ENCODE data around the gene ACVR1.

ACVR1 gene

GRCh38 chr2:157876066-157876785 is at the start of gene ACVR1:
TSS of gene ACVR1 (minus strand) at chr2:157876330. CDS start at chr2:157799493, 76,837 bp downstream.
- DNase-seq (ENCODE audit: low spot score): peak; percentile 92

GRCh38 chr2:157925071-157925470 is 48.9 kb upstream of the ACVR1 start:
- DNase-seq (ENCODE audit: low spot score): no peak

DNA sequence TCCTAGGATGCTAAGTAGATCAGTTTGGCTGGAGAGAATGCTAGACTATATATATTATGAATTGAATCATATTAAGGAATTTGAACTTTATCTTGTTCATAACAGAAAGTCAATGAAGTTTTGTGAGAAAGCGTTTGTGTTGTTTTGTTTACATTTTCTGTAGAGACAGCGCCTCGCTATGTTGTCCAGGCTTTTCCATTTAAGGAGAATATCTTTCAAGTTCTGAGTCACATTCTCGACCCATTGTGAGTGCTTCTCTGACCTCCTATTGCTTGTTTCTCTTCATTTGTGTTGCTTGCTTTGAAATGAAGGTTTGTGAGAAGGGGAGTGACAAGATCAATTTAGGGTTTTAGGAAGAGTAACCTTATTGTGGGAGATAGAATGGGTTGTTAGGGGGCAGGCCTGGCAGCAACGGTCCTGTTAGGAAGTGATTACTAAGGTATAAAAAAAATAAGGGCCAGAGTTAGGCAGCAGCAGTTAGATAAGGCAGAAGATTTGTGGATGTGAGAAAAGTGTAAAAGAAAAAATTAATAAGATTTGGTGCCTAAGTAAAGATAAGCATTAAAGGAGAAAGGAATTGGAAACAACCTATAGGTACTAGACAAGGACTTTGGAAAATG is 47.6 kb upstream of the ACVR1 start:
- DNase-seq (ENCODE audit: low spot score): no peak

- no peak for DNase-seq (ENCODE audit: low spot score)
Observed at GRCh38 chr2:157922815-157923214, 46.7 kb upstream of the ACVR1 start.

DNA sequence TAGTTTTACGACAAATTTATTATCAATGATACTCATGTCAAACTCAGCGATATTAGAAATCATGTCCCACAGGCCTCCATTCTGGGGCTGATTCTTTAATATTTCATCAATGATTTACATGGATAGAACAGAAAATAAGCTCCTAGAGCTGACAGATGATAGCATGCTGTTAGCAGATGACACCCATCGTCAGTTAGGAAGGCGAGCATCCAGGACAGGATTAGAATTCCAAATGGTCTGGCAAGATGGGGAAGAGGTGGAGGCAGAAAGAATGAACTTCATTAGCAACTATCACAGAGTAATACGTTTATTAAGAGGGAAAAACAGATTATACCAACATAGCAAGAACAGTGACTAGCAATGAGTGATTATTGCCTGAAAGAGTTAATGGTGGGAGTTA is 46.2 kb upstream of the ACVR1 start:
- DNase-seq (ENCODE audit: low spot score): no peak

DNA sequence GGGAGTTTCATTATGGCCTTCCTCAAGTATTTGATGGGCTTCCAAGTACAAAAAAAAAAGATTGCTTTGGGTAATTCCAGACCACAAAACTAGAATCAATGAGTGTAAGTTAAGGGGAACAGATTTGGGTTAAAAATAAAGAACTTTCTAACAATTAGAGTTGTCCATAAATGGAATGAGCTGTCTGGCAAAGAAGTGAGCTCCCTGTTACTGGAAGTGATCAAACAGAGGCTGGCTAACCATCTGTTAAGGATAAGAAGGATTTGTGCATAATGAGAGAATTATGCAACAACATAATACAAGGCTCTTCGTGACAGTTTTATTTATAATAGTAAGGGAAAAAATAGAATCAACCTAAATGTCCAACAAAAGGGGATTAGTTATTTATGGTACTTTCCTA is 44.6 kb upstream of the ACVR1 start:
- no peak for DNase-seq (ENCODE audit: low spot score)

DNA sequence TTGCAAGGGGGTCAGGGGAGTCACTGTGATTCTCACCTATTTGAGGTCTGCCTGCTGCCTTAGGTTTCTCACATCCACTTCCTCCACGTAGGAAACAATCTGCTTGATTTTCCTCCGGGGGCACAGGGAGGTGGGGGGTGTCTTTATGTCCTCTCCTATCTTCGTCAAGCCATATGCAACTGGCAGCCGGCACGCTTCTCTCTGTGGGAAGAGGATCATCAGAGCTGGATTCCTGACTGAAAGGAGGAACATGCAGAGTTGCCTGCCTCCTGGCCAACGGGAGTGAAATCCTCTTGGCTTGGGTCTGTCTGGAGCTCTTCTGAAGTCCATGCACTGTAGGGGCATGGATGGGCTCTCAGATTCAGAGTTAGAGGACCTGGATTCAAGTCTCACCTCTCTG is 43.1 kb upstream of the ACVR1 start:
- DNase-seq (ENCODE audit: low spot score): no peak

- DNase-seq (ENCODE audit: low spot score): no peak
Observed at GRCh38 chr2:157918319-157918718, 42.2 kb upstream of the ACVR1 start.

- DNase-seq (ENCODE audit: low spot score): no peak
Observed at GRCh38 chr2:157911750-157912149, 35.6 kb upstream of the ACVR1 start.

GRCh38 chr2:157911246-157911645 is 35.1 kb upstream of the ACVR1 start:
- DNase-seq (ENCODE audit: low spot score): no peak

GRCh38 chr2:157905092-157905491 is 29.0 kb upstream of the ACVR1 start:
- no peak for DNase-seq (ENCODE audit: low spot score)

GRCh38 chr2:157903626-157904025 is 27.5 kb upstream of the ACVR1 start:
- no peak for DNase-seq (ENCODE audit: low spot score)

DNA sequence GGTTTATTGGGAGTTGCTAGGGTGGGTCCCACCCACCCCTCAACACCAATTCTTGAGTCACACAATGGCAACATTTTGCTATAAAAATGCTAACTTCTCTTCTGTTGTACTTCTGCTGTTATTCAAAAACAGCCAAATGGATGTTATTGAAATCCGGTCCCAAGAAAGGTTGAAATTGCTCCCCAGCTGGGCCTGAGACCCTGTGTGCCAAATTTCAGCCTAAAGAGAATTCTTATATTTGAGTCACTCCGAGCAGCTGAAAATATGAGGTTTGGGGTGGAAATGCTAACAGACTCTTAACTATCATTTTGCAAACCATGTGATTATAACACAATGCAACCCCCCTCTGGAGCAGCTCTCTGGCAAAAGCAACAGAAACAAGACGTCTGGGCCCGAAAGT is 27.0 kb upstream of the ACVR1 start:
- DNase-seq (ENCODE audit: low spot score): no peak

DNA sequence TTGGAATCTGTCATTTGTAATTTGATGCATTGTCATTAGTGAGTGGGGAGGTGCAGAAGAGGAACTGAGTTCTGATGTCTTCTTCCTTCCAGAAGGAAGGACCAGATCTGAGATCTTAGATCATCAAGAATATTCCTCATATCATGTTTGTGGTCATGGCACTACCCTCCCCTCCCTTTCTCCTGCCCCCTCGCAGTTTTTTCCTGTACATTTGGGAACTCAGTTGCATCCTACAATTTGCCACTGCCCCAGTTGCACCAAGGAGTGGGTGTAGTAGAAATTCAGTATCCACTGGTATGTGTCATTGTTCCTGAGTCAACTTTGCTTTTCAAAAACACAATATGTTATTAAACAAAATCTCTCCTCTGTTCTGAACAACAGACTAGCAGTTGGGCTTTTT is 26.6 kb upstream of the ACVR1 start:
- DNase-seq (ENCODE audit: low spot score): no peak

GRCh38 chr2:157901325-157901724 is 25.2 kb upstream of the ACVR1 start:
- no peak for DNase-seq (ENCODE audit: low spot score)

- DNase-seq (ENCODE audit: low spot score): no peak
Observed at GRCh38 chr2:157900684-157901083, 24.6 kb upstream of the ACVR1 start.

- DNase-seq (ENCODE audit: low spot score): no peak
Observed at GRCh38 chr2:157900203-157900602, 24.1 kb upstream of the ACVR1 start.

DNA sequence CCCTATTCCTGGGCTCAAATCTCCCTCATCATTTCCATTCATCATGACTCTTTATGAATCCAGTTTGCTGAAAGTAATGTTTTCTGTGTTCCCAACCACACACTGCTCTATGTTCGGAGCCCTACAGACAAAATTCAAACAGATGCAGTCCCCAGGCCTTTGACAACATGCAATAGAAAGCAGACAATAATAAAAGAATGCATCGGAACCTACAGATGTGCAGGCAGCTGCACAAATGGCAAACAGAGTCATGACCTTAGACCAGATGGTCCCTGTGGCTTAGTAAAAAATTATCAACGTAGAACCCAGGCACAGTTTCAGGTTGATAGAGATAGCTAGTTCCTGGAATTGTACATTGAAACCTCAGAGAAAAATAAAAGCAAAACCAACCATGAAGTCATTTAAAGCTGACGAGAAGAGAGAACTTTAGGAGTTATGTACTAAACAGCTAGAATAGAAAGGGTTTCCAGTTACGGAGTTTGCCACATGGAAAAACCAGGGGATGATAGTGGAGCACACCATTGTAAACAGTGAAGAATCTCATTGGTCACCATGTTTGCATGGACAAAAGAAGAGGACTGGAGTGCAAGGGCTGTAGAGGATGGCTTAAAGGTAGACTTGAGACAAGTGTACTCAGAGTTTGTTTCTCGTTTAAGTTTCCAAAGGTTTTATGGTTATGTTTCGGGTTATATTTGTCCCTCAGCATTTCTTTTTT is 23.2 kb upstream of the ACVR1 start:
- DNase-seq (ENCODE audit: low spot score): no peak

GRCh38 chr2:157898591-157898996 is 22.5 kb upstream of the ACVR1 start:
- DNase-seq (ENCODE audit: low spot score): no peak

- DNase-seq (ENCODE audit: low spot score): no peak
Observed at GRCh38 chr2:157897106-157897971, 21.2 kb upstream of the ACVR1 start.

DNA sequence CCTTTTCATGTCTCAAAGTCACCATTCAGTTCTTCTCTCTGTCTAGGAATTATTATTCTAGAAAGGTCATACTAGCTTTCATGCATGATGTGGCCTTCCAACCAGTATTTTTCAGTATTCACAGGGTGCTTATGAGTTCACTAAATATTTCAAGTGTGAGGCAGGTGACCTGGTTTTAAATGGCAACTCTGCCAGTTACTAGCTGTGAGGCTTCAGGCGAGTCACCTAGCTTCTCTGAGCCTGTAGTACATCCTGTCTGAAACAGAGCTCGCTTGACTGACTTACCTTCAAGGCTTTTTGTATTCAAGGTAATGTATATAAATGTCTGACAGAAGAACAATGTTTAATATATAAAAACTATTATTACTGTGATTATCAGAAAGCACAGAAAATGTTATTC is 19.4 kb upstream of the ACVR1 start:
- DNase-seq (ENCODE audit: low spot score): no peak

DNA sequence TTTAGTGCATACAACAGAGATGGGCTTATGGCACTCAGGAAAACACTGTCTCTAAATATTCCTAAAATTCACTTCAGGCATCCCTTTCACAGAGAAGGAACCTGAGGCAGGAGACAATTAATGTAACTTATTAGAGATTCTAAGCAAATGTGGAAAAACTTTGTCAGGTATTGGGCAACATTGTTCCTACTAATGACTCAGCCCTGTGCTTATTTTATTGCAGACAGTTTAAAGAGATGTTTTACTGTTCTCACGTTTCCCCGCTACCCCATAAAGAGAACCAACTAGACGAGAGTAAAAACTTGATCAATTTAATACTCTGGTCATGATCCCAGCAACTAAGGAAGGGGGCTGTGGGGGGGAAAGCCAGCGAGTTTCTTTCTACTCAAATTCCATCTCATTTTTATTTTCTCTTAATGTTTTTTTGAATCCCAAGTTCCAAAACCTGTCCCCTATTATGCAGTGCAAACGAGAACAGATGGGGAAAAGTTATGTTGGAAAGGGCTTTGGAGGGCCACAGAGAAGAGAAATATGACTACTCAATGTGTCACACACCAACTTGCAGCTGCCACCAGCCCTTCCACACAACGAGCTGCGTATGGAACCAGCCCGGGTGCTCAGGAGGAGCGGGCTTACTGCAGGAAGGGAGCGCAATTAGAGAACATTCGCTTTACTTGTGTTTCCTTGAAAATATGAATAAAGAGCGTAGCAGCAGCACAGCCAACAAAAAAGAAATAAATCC is 18.7 kb upstream of the ACVR1 start:
- no peak for DNase-seq (ENCODE audit: low spot score)

Data from HuH-7 (cell line).